Fibroblast of skin of left biceps (primary cell): ENCODE results near the gene TIGD7.
"Not testable (repeated sequence)": the region's sequence is repeated elsewhere in the genome, so short reads cannot be mapped to it uniquely, and the experiment has no call there.

Source experiments
- DNase-seq, 2 experiments: peaks; one replicate each; pipeline ENCODE4 v3.0.0-alpha.2; 2013; ENCODE audit warnings: low read depth in 2 of 2

The TIGD7 gene

GRCh38 chr16:3282730-3283542 is 22.3 kb downstream of the TIGD7 start, which contains the start of gene ZNF263:
TSS of gene ZNF263 (plus strand) at chr16:3283491. CDS start at chr16:3283819, 328 bp downstream.
- DNase-seq, result peak; percentile 94 to 97

- no peak for DNase-seq
Observed at GRCh38 chr16:3282103-3282729, 23.0 kb downstream of the TIGD7 start.

DNA sequence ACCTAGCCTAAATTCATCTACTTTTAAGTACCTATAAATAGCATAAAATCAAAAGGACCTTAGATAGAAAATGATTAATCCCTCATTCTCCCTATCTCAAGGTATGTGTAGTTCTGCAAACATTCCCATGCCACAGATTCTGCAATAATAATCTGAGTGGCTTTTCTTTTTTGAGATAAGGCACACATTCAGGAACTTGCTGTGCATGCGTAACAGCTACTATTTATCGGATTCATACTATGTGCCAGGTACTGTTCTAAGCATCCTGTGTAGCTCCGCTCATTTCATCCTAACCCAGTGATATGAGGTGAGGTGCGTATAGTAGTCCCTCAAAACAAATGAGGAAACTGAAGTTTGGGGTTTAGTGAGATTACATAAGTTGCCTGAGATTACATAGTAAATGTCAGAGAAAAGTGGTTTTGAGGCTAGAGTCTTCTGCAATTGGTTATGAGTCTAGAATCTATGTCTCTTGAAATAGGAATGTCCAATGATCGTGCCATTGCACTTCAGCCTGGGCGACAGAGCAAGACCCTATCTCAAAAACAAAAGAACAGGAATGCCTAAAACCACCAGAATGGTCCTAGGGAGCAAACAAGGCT is 23.9 kb downstream of the TIGD7 start:
- no peak for DNase-seq

- DNase-seq, result no peak
Observed at GRCh38 chr16:3276679-3277078, 28.6 kb downstream of the TIGD7 start.

DNA sequence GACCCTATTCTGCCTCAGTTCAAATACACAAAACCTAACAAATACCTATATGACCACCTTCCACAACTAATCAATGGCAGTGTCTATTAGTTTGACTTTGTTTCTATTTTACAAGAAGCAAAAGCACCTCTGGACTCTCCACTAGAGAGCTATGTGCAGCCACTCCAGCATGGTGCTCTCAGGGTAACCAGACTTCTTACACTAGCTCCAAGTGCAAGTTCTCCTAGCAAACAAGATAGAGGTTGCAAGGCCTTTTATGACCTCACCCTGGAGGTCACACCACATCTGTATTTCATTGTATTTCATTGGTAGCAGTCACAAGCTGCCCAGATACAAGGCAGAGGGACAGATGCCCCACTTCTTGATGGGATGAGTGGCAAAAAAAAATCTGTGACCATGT is 30.3 kb downstream of the TIGD7 start:
- no peak for DNase-seq

GRCh38 chr16:3274490-3274889 is 30.7 kb downstream of the TIGD7 start:
- DNase-seq, result no peak

DNA sequence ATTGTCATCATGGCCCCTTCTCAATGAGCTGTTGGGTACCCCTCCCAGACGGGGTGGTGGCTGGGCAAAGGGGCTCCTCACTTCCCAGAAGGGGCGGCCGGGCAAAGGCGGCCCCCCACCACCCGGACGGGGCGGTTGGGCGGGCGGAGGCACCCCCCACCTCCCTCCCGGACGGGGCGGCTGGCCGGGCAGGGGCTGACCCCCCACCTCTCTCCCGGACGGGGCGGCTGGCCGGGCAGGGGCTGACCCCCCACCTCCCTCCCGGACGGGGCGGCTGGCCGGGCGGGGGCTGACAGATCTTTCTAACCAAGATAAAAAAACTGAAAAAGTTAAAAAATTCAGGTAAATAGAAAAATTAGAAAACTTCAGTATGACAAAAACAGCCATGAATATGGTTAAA is 33.9 kb downstream of the TIGD7 start:
- not testable (repeated sequence) for DNase-seq

- not testable (repeated sequence) for DNase-seq
Observed at GRCh38 chr16:3270718-3271117, 34.5 kb downstream of the TIGD7 start.

GRCh38 chr16:3268294-3268693 is 36.9 kb downstream of the TIGD7 start:
- DNase-seq, result no peak

DNA sequence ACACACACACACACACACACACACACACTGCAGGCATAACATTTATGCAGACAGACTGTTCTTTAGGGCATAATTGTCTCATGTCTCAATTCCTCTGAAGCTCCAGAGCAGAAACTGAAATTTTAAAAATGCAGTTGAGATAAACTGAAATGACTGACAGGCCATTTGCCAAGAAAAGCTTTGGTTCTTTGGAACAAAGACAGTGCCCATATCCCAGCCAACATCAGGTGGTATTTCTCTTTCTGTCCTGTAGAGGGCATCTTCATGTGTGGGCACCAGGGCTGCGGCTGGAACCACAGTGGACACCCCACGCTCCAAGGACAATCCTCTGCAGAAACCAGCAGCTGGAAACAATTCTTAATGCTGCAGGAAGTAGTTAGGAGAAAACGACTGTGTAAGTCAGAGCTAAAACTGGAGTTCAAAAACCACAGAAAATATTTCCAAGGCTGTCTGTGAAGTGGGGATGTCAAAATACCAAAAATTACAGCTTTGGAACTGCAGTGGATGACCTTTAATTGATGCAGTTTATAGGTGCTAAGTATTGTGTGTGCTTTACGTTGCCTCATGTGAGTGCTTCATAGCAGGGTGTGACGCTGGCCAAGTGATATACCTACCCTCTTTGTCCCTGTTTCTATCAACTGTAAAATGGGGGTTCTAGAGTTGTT is 38.2 kb downstream of the TIGD7 start:
- DNase-seq, result no peak

DNA sequence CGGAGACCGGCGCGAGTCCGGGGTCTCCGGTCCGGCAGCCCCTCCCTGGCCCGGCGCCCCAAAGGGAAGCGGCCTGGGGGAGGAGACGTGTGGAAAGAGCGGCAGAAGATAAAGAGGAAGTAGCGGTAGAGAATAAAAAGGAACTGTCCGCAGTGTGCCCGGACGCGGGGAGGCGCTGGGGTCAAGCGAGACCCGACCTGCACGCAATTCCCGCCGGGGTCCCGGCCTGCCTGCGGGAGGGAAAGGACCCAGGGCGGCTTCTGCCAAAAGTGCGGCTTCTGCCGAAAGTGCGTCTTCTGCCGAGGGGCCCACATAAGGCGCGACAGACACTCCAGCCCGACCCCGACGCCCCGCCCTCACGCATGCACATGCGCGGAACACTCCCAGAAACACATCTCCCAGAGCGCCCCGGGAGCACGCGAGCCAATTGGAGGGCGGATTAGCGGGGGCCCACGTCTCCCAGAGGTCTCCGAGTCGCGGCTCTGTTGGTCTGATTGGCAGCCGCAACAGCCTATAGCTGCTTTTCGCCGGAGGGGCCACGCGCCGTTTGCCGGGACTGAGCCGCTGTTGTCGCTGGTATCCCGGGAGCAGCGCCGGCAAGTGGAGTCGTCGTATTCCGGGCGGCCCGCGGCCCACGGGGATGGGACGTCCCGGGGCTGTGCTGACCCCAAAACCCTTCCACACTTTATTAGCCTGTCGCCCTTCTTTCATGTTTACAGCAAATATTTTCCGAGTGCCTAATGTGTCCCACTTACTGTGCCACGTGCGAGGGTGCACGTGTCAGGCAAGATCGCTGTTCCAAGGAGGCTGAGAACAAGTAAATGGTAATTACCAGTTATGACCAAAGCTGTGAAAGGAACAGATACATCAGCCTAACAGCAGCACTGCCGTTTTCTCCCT is 40.8 kb downstream of the TIGD7 start:
- peak; percentile 97 to 98 for DNase-seq

DNA sequence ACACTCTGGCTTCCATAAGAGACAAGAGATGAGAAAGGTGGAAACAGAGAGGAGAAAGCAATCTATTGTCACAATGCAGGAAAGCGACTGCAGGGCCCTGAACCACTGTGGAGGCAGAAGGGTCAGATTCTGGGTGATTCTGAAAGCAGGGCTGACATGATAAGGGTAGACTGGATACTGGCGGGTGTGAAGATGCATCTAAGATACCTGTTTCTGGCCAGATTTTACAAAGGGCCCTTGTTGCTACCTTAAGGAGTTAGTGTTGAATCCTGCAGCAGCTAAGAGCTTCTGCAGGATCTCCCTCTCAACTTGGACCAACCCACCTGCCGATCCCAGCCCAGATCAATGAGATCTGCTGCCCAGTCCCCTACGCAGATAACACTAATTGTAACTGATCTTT is 42.7 kb downstream of the TIGD7 start:
- DNase-seq, result no peak

GRCh38 chr16:3259836-3260235 is 45.4 kb downstream of the TIGD7 start:
- DNase-seq, result no peak

DNA sequence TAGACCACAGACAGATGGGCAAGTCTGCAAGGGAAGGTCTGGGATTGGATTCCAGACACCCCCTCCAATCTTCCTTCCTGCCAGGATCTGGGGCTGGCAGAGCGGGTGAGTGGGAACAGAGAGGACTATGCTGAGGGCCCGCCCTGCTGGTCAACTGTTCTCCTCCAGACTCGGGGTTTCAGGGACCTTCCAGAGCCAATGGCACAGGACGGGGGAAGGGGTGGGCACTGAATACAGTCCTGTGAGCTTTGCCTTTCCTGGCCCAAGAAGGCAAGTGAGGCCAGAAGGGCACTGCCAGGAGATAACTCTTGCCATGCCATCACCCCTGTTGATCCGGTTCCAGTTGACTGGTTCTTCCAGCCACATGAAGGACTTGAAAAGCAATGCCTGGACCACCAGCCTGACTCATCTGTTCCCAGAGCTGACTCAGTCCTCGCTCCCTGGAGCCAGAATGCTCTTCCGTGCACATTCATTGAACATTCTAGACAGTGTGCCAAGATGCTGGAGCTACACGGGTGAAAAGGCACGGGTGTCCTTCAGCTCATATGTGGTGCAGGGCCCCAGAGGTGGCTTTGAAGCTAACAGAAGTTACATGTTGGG is 48.3 kb downstream of the TIGD7 start:
- no peak for DNase-seq

DNA sequence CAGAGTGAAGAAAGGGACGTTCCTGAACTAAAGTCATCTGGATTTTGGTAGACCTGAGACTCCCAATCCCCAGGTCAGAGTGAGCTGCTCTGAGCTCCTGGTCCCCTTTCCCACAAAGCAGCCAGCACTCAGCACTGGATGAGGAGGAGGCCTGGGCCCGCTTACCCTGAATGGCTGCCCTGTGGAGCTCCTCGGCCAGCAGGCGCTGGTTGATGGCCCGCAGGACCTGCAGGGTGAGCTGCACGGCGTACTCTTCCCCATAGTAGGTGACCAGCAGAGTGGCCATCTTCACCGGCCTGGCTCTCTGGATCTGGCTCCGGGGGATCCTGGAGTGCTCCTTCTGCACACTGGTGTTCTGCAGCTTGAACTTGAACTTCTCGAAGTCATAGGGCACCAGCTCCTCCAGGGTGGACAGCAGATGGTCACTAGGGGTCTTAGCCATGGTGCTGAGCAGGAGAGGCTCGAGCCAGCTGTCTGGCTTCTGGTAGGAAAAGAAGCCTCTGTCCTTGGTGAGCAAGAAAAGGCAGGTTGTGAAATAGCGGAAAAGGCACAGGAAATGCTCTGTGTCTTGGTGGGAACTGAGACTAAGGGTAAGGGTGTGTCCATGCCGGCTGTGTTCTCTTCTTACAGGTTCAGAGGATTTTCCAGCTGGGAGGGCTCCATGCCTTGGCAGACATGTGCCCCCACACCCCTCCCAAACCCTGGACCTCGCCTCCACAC is 48.9 kb downstream of the TIGD7 start, which contains the start of gene MEFV:
MEFV (minus strand) TSS at position 488 of the 720 bp plus-strand sequence; CDS start at position 442, 46 bp downstream.
- no peak for DNase-seq

DNA sequence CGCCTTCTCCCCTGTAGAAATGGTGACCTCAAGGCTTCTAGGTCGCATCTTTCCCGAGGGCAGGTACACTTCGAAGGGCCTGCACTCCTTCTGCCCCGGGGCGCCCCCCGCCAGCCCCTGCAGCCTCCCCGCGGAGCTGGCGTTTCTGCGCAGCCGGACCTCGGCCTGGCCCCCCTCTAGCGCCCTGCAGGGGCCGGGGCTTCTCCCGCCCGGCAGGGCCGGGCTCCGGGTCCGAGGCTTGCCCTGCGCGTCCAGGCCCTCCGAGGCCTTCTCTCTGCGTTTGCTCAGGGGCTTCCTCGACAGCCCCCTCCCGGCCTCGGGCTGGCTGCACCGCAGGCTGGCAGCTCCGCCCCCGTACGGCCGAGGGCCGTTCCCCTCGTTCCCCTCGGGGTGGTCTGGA is 50.9 kb downstream of the TIGD7 start:
- DNase-seq, result no peak

- no peak for DNase-seq
Observed at GRCh38 chr16:3252967-3253366, 52.3 kb downstream of the TIGD7 start.

DNA sequence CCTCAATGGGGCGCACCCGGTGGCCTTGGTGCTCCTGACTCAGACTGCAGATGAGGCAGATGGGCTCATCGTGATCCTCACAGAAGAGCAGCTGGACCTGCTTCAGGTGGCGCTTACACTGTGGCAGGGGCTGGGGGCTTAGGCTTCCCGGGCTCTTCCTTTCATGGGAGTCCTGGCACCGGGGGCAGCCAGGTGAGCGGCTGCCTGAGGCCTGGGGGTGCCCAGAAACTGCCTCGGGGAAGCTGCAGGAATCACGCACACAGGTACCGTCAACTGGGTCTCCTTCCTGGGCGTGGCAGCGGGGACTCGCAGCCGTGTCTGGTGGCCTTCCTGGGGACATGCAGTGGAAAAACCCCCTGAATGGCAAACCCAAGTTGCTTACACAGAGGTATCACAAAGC is 55.8 kb downstream of the TIGD7 start:
- no peak for DNase-seq

DNA sequence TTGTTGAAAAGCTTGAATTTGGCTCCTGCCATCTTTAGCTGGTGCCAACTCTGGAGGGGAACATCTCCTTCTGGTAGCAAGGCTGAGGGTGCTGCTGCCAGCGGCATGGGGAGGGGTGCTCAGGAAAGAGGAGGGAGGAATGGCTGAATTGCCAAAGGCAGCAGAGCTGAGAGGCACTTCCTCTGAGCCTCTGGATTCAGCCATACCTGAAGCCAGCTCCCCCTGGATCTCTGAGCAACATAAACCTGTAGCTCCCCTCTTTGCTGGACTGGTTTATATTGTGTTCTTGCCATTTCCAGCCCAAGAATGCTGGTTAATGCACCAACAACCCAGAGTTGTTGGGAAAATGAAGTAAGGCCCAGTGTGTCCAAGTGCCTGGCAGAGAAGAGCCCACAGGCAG is 56.2 kb downstream of the TIGD7 start:
- no peak for DNase-seq
